Stromal cell of bone marrow (primary cell): ENCODE measurements around the gene TRAM1L1.
A peak's percentile ranks its signal among the peaks of the same experiment; 100 is the strongest.

ENCODE experiments used
- DNase-seq: peaks from one replicate; pipeline ENCODE4 v3.0.0-alpha.2; 2012; ENCODE audit warnings: low read depth

TRAM1L1 gene

GRCh38 chr4:117084866-117085701, at the start of gene TRAM1L1:
TRAM1L1 (minus strand) TSS chr4:117085576; CDS start chr4:117085393, 183 bp downstream.
- peak; percentile 51 for DNase-seq

GRCh38 chr4:117134386-117134785, 49.0 kb upstream of the TRAM1L1 start:
- DNase-seq, result peak; percentile 63

DNA sequence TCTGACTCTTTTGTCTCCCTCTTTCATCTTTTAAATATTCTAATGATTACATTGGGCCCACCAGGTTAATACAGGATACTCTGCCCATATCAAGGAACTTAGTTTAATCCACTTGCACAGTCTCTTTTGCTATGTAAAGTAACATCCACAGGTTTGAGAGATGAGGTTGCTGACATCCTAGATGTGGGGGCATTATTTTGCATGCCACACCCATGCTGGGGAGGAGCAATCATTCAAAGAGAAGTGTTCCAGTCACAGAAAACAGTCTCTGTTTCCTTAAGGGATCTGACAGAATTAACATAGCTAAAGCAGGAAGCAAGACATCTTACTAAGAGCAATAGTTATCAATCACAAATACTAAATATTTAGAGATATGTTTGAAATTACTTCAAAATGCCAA, 11.5 kb upstream of the TRAM1L1 start:
- DNase-seq, result no peak

DNA sequence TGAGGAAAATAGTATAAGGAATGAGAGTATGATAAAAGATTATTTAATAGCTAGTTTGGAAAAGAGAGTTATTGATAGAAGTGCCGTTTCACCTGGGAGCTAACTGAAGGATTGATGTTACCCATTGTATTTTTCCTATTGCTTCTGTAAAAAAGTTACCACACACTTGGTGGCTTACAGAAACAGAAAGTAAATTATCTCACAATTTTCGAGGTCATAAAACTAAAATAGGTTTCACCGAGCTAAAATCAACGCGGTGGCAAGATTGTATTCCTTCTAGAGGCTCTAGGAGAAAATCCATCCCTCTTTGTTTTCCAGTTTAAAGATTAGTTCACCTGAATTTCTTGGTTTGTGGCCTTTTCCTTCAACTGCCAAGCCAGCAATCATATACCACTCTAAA, 11.1 kb upstream of the TRAM1L1 start:
- no peak for DNase-seq

DNA sequence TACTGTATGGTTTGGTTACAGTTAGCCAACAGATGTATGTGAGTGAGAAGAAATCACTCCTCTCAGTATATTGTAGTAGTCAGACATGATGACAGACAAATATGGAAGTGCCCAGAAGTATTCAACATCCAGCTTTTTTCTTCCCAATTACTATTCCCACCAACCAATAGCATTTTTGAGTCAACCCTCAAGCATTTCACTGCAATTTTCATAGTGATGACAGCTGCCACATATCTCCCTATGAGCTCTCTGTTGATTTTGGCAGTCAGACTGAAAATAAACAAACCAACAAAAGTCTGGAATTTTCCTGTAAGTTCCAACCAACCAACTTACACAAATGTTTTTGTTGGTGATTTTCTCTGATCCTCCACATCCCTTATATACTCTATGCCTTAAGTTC, 8.2 kb upstream of the TRAM1L1 start:
- DNase-seq, result peak; percentile 37

DNA sequence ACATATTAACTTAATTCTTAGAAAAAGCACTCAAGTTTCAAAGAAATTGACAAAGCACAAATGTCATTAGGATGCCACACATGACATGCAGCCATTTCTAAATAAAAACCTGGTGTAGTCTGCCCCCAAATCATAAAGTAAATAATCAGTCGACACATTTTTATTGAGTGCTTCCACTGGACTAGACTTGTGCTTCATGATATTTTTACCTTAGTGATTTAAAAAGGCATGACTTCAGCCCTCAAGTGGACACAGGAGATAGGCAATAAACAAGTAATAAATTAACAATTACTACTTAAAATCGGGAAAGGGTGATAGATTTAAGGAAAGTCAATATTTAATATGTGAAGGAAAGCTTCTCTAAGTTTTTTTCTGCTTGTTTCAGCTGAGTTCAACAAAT, 7.6 kb downstream of the TRAM1L1 start:
- no peak for DNase-seq

GRCh38 chr4:117068120-117068519, 17.3 kb downstream of the TRAM1L1 start:
- no peak for DNase-seq

DNA sequence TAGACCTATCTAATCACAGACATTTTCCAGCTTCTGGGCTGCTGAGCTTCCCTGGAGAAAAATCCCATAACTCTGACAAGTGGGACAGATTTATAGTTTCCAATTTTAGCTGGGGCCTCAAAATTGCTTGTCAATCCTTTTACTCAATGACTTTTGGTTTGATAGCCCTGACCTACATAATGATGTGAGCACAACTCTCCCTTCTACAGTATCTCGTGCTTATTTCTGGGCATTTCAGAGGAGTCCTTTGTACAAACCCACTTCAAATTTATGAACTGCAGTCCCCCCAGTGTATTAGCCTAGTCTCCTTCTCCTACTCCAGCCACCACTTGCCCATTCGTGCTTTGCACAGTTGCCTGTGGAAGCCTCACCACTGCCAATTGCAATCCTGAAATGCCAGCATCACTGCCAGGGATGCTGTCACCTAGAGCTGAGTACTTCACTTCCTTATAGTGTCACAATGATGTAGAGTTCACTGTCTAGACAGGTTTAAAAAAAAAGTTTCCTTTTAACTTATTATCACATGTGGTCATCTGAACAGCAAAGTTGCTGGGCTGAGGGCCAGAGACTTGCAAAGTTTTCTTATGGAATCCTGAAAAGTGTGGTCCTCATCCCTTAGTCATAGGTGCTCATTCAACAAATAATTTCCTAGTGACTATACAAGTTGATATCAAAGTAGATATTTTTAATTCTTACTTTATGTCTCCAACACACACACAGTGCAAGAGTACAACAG, 21.2 kb downstream of the TRAM1L1 start:
- DNase-seq, result no peak

DNA sequence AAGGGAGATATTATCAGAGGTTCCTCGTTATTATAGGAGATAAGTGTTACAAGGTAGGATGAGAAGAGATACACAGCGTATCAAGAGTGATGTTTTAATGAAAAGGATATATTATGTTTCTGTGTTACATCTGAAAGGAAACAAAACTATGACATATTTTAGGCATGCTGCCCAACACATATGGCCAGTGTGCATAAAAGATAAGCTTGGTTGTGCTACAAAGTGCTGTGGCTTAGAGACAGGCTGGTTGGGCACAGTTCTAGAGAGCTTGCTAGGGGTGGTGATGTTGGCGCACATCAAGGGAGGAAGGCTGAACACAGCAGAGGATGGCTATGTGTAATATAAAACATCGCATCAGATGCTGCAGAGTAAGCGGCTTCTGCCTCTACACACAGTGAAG, 42.4 kb downstream of the TRAM1L1 start:
- DNase-seq, result no peak
